ACC112 (cell line): ENCODE measurements around the gene PIAS4.

ENCODE experiments used
- H2AFZ ChIP-seq: fragments of 200-600 bp; sonication (generic); one replicate; pipeline ENCODE4 v1.6.0; 2017; ENCODE audit warnings: antibody characterized with exemption, low read length; ENCODE audit not compliant: unreplicated experiment
- H3K27ac ChIP-seq: fragments of 200-600 bp; sonication (generic); 2 replicates; pipeline ENCODE4 v1.5.1; 2014; ENCODE audit warnings: low read depth, mild to moderate bottlenecking, antibody characterized with exemption, low read length, moderate library complexity
- H3K27me3 ChIP-seq: fragments of 200-600 bp; sonication (generic); 2 replicates; pipeline ENCODE4 v1.6.1; 2014; ENCODE audit warnings: mild to moderate bottlenecking, antibody characterized with exemption, low read length, moderate library complexity, mixed read lengths; ENCODE audit not compliant: insufficient read depth
- H3K36me3 ChIP-seq: fragments of 200-600 bp; sonication (generic); 2 replicates; pipeline ENCODE4 v1.6.1; 2016; ENCODE audit warnings: mild to moderate bottlenecking, antibody characterized with exemption, low read length, moderate library complexity, mixed read lengths; ENCODE audit not compliant: insufficient read depth
- H3K4me1 ChIP-seq: fragments of 200-600 bp; sonication (generic); one replicate; pipeline ENCODE4 v1.6.1; 2016; ENCODE audit warnings: low read length, mixed read lengths; ENCODE audit not compliant: insufficient read depth, unreplicated experiment, control insufficient read depth
- H3K4me3 ChIP-seq: fragments of 200-600 bp; sonication (generic); 2 replicates; pipeline ENCODE4 v1.5.1; 2014; ENCODE audit warnings: mild to moderate bottlenecking, low read depth, low read length
- H3K79me2 ChIP-seq: fragments of 200-600 bp; sonication (generic); one replicate; pipeline ENCODE4 v1.6.0; 2016; ENCODE audit warnings: low read length; ENCODE audit not compliant: control insufficient read depth, unreplicated experiment, insufficient read depth

The PIAS4 gene

GRCh38 chr19:3979289-3979673, 28.3 kb upstream of the PIAS4 start:
- H3K27ac ChIP-seq: no peak overlapping the region
- H3K4me1 ChIP-seq: peaks cover 16% of the 10 kb centered on the region
- no peaks in the 10 kb centered on the region for H3K27me3 ChIP-seq
- no peak overlapping the region for H2AFZ ChIP-seq
- peaks cover 50% of the 10 kb centered on the region; the same call in 1 of the 2 replicates for H3K36me3 ChIP-seq
- H3K79me2 ChIP-seq: peaks cover 69% of the 10 kb centered on the region
- H3K4me3 ChIP-seq: no peak overlapping the region

GRCh38 chr19:3979674-3980352, 27.7 kb upstream of the PIAS4 start:
- Histone ChIP-seq H3K4me1 (peaks cover 16% of the 10 kb centered on the region), H3K36me3 (peaks cover 55% of the 10 kb centered on the region; the same call in 1 of the 2 replicates), H3K27ac (no peak overlapping the region), H2AFZ (no peak overlapping the region), H3K4me3 (no peak overlapping the region), H3K27me3 (no peaks in the 10 kb centered on the region), H3K79me2 (peaks cover 75% of the 10 kb centered on the region)

- no peaks in the 10 kb centered on the region for H3K27me3 ChIP-seq
- H3K4me1 ChIP-seq: peaks cover 16% of the 10 kb centered on the region
- no peak overlapping the region for H2AFZ ChIP-seq
- no peak overlapping the region for H3K4me3 ChIP-seq
- H3K36me3 ChIP-seq: peaks cover 55% of the 10 kb centered on the region; the same call in 1 of the 2 replicates
- no peak overlapping the region for H3K27ac ChIP-seq
- peaks cover 79% of the 10 kb centered on the region for H3K79me2 ChIP-seq
Measured at GRCh38 chr19:3980353-3981251, 26.9 kb upstream of the PIAS4 start.

DNA sequence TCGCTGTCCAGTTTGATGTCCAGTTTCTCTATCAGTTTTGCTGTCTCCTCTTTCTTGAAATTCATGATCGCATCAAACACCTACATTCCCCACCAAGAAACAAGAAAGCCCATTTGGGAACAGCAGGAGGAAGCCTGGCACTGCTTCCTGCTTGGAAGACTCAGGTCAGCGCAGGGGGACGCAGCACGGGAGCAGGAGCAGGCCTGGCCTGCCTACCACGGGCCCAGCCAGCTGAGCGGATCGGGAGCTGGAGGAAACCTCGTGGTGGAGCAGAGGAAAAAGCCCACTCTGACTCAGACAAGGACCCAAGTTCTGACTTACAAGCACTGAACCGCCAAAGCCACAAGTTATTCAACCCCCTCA, 26.2 kb upstream of the PIAS4 start:
- no peaks in the 10 kb centered on the region for H3K27me3 ChIP-seq
- no peak overlapping the region for H3K4me3 ChIP-seq
- peaks cover 17% of the 10 kb centered on the region for H3K4me1 ChIP-seq
- peaks cover 79% of the 10 kb centered on the region for H3K79me2 ChIP-seq
- no peak overlapping the region for H2AFZ ChIP-seq
- no peak overlapping the region for H3K27ac ChIP-seq
- H3K36me3 ChIP-seq: peaks cover 55% of the 10 kb centered on the region; the same call in 1 of the 2 replicates

- peaks cover 50% of the 10 kb centered on the region; the same call in 1 of the 2 replicates for H3K36me3 ChIP-seq
- no peak overlapping the region for H3K4me3 ChIP-seq
- H3K27me3 ChIP-seq: no peaks in the 10 kb centered on the region
- H2AFZ ChIP-seq: no peak overlapping the region
- H3K4me1 ChIP-seq: peaks cover 20% of the 10 kb centered on the region
- peaks cover 75% of the 10 kb centered on the region for H3K79me2 ChIP-seq
- H3K27ac ChIP-seq: no peak overlapping the region
Measured at GRCh38 chr19:3981736-3982681, 25.5 kb upstream of the PIAS4 start.

DNA sequence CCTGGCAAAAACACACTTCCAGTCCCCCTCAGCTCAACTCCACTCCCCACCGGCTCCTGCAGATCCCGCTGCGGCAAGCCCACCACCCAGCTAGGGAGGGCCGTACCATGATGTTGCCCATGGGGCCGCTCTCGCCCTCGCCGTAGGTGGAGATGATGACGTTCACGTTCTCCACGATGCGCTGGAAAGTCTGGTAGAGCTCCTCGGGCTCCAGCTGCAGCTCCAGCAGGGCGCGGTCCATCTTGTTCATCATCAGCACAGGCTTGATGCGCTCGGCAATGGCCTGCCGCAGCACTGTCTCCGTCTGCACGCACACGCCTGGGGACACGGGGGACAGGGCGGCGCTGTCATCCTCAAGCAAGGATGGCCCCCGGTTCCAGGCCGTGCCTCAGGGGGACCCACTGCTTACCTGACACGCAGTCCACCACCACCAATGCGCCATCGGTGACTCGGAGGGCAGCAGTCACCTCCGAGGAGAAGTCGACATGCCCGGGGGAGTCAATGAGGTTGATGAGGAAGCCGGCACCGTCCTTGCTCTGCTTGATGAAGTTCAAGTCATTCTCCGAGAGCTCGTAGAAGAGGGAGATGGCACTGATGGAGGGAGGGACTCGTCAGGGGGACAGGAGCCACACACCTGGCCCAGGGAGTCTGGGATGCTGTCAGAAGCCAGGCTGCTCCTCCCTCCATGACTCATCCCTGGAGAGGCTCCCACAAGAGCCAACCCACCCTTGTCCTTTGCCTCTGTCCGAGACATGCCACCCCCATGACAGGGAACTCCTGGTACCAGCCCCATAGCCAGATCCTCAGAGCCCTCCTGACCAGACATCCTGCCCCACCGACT, 24.6 kb upstream of the PIAS4 start:
- no peaks in the 10 kb centered on the region for H3K27me3 ChIP-seq
- H3K27ac ChIP-seq: peak overlapping the region; percentile 97; the same call in 1 of the 2 replicates
- peaks cover 67% of the 10 kb centered on the region for H3K79me2 ChIP-seq
- H3K4me3 ChIP-seq: peak overlapping the region; percentile 100
- no peak overlapping the region for H2AFZ ChIP-seq
- H3K4me1 ChIP-seq: peaks cover 20% of the 10 kb centered on the region
- peaks cover 41% of the 10 kb centered on the region; the same call in 1 of the 2 replicates for H3K36me3 ChIP-seq

- Histone ChIP-seq H3K79me2 (peaks cover 62% of the 10 kb centered on the region), H3K4me3 (peak overlapping the region; percentile 100), H3K27me3 (no peaks in the 10 kb centered on the region), H3K4me1 (peaks cover 20% of the 10 kb centered on the region), H3K27ac (peak overlapping the region; percentile 97), H3K36me3 (peaks cover 38% of the 10 kb centered on the region; the same call in 1 of the 2 replicates), H2AFZ (no peak overlapping the region)
Measured at GRCh38 chr19:3983542-3983914, 24.0 kb upstream of the PIAS4 start.

- H3K4me1 ChIP-seq: peaks cover 20% of the 10 kb centered on the region
- H3K27me3 ChIP-seq: no peaks in the 10 kb centered on the region
- no peak overlapping the region for H2AFZ ChIP-seq
- H3K27ac ChIP-seq: peak overlapping the region; percentile 97
- peaks cover 38% of the 10 kb centered on the region; the same call in 1 of the 2 replicates for H3K36me3 ChIP-seq
- H3K79me2 ChIP-seq: peaks cover 61% of the 10 kb centered on the region
- peak overlapping the region; percentile 100 for H3K4me3 ChIP-seq
Measured at GRCh38 chr19:3983936-3984583, 23.5 kb upstream of the PIAS4 start.

GRCh38 chr19:3984584-3984907, 23.0 kb upstream of the PIAS4 start:
- Histone ChIP-seq H3K4me1 (peaks cover 17% of the 10 kb centered on the region), H3K27me3 (no peaks in the 10 kb centered on the region), H3K79me2 (peaks cover 56% of the 10 kb centered on the region), H3K27ac (peak overlapping the region; percentile 97), H3K36me3 (peaks cover 38% of the 10 kb centered on the region; the same call in 1 of the 2 replicates), H2AFZ (no peak overlapping the region), H3K4me3 (peak overlapping the region; percentile 100)
